ENCODE measurements around the gene ABCD1. TPM values are rescaled to one million over a fixed set of nuclear protein-coding genes. Genes with fewer than 3 reads are reported as not detected.

Gene ABCD1
- polyA plus RNA-seq, 3 donors, result 5.6 to 22.5 (median 5.8) TPM

DNA sequence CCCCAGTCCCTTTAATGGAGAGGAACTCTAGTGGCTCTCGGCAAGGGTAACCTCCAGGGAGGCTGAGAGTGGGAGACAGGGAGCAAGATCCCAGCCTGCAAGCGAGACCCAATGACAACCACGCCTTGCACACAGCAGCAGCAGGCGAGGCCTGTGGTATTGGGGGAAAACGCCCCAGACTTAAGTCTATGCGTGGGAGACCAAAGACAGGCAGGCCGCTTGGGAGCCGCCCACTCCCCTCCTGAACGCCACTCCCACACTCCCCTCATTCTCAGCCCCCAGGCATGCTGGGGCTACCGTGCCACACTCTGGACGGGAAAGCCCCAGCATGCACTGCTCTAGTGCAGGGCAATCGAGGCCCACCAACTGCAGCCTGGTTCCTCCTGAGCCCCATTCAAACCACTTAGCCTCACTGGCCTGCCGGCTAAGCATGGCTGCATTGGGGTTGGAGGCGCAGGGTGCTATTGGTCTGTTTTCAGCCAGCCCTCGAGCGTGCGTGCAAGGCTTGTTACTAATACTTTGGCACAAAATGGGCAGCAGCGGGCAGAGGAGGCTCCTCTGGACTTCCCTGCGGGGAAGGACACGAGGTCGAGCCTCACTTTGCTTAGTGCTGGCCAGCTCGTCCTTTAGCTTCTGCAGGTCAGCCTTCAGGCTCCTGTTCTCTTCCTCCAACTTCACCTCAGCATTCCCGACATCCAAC, 22.2 kb upstream of the ABCD1 start:
- no peaks in the 10 kb centered on the region for H3K4me1 Mint-ChIP-seq
- H3K4me3 Mint-ChIP-seq, result no peak overlapping the region
- 98% methylated on average over 11 of the region's 23 CpGs for WGBS (ENCODE audit: insufficient coverage)
- Histone ChIP-seq H3K9ac (ENCODE audit: insufficient read depth, low read length, poor library complexity, severe bottlenecking) (no peak overlapping the region), H4K20me1 (ENCODE audit: insufficient read depth, low read length) (peaks cover 48% of the 10 kb centered on the region), H3K9me3 (replicated peaks in 1 of 2; ENCODE audit: control insufficient read depth in 1 of 2, insufficient read depth in 1 of 2, low read length in 2 of 2) (no peaks in the 10 kb centered on the region), H3K36me3 (replicated peaks in 1 of 2; ENCODE audit: control insufficient read depth in 1 of 2, insufficient read depth in 2 of 2, low read length in 2 of 2) (peaks cover 61 to 66% of the 10 kb centered on the region in 2 donors), H3K27me3 (ENCODE audit: control insufficient read depth in 2 of 2, insufficient read depth in 2 of 2, low read length in 2 of 2) (no peaks in the 10 kb centered on the region), H3K4me2 (replicated peaks; ENCODE audit: extremely low read depth, low read length, poor library complexity, severe bottlenecking) (no peak overlapping the region), H2AFZ (ENCODE audit: insufficient read depth, low read depth, low read length, poor library complexity, severe bottlenecking) (no peak overlapping the region), H3K79me2 (ENCODE audit: insufficient read depth, low read length) (no peaks in the 10 kb centered on the region), H3K27ac (ENCODE audit: low read depth in 1 of 2, low read length in 2 of 2) (no peak overlapping the region), H3K4me1 (ENCODE audit: control insufficient read depth in 1 of 2, insufficient read depth in 2 of 2, low read length in 2 of 2) (no peaks in the 10 kb centered on the region), H3K4me3 (replicated peaks in 1 of 3; ENCODE audit: low read depth in 2 of 3, low read length in 3 of 3) (no peak overlapping the region)
- H3K9me3 Mint-ChIP-seq, result peaks cover 0 to 3% (median 0%) of the 10 kb centered on the region in 7 donors
- H3K36me3 Mint-ChIP-seq, result peaks cover 54 to 77% of the 10 kb centered on the region in 2 donors
- no peak for TF ChIP-seq CTCF (IDR thresholded peaks at IDR 0.05)
- intact Hi-C loops (cut with micrococcal nuclease), result no loop called here
- H3K27me3 Mint-ChIP-seq (ENCODE audit: low read depth in 3 of 3), result peaks cover 0 to 13% (median 0%) of the 10 kb centered on the region in 3 donors
- no peak overlapping the region for H3K27ac Mint-ChIP-seq
- DNase-seq, result no peak

DNA sequence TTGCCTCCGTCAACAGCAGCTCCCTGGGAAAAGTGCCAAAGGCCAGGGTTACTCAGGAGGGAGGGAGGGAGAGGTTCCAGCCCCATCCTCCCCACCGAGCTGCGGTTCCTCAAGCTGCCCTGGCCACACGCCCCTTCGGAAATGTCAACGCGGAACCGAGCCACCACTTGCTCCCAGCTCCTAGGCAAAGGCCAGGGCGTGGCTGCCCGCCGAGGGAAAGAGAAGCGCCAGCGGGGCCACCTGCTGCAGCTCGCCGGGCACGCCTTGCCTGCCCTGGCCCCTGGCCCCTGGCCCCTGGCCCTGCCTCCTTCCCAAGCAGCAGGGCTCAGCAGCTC, 21.7 kb upstream of the ABCD1 start:
- no peaks in the 10 kb centered on the region for H3K4me1 Mint-ChIP-seq
- Histone ChIP-seq H4K20me1 (ENCODE audit: insufficient read depth, low read length) (peaks cover 49% of the 10 kb centered on the region), H3K36me3 (replicated peaks in 1 of 2; ENCODE audit: control insufficient read depth in 1 of 2, insufficient read depth in 2 of 2, low read length in 2 of 2) (peaks cover 61 to 65% of the 10 kb centered on the region in 2 donors), H3K79me2 (ENCODE audit: insufficient read depth, low read length) (no peaks in the 10 kb centered on the region), H3K9me3 (replicated peaks in 1 of 2; ENCODE audit: control insufficient read depth in 1 of 2, insufficient read depth in 1 of 2, low read length in 2 of 2) (no peaks in the 10 kb centered on the region), H3K4me1 (ENCODE audit: control insufficient read depth in 1 of 2, insufficient read depth in 2 of 2, low read length in 2 of 2) (no peaks in the 10 kb centered on the region), H3K9ac (ENCODE audit: insufficient read depth, low read length, poor library complexity, severe bottlenecking) (no peak overlapping the region), H3K27me3 (ENCODE audit: control insufficient read depth in 2 of 2, insufficient read depth in 2 of 2, low read length in 2 of 2) (no peaks in the 10 kb centered on the region), H2AFZ (ENCODE audit: insufficient read depth, low read depth, low read length, poor library complexity, severe bottlenecking) (no peak overlapping the region), H3K4me2 (replicated peaks; ENCODE audit: extremely low read depth, low read length, poor library complexity, severe bottlenecking) (no peak overlapping the region), H3K4me3 (replicated peaks in 1 of 3; ENCODE audit: low read depth in 2 of 3, low read length in 3 of 3) (no peak overlapping the region), H3K27ac (ENCODE audit: low read depth in 1 of 2, low read length in 2 of 2) (no peak overlapping the region)
- H3K4me3 Mint-ChIP-seq, result no peak overlapping the region
- DNase-seq, result no peak
- H3K27me3 Mint-ChIP-seq (ENCODE audit: low read depth in 3 of 3), result peaks cover 0 to 13% (median 0%) of the 10 kb centered on the region in 3 donors
- no peak for TF ChIP-seq CTCF (IDR thresholded peaks at IDR 0.05)
- intact Hi-C loops (cut with micrococcal nuclease), result no loop called here
- H3K9me3 Mint-ChIP-seq, result peaks cover 0 to 3% (median 0%) of the 10 kb centered on the region in 7 donors
- 100% methylated on average over 1 of the region's 16 CpGs for WGBS (ENCODE audit: insufficient coverage)
- peaks cover 53 to 72% of the 10 kb centered on the region in 2 donors for H3K36me3 Mint-ChIP-seq
- H3K27ac Mint-ChIP-seq, result no peak overlapping the region

All from CD14-positive monocyte (primary cell).